Activated T-cell treated with anti-CD3 and anti-CD28 coated beads for 48 hours (primary cell): ENCODE measurements around the gene UBAP1.
"Not testable (repeated sequence)": the region's sequence is repeated elsewhere in the genome, so short reads cannot be mapped to it uniquely, and the experiment has no call there.

Experiments used
- DNase-seq: peaks from one replicate; pipeline ENCODE4 v3.0.0-alpha.2; 2020; ENCODE audit warnings: low read depth

The UBAP1 gene

DNA sequence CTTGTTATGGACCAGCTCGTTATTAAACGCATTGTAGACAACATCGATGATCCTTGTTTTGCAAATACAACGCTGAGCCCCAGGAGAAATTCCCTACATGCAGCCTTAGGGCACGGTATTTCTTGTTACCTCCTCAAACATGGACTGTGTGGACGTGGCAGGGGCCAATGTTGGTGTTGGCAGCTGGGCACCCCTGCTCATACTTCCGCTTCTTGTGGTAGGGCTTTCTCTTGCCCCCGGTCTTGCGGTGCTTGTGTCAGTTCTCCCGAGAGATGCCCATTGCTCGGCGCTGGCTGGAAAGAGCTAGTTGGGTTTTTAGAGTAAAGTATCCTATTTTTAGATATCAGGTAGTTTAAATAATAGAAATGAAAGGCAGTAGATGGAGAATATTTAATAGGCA, 45.5 kb downstream of the UBAP1 start:
- no peak for DNase-seq

DNA sequence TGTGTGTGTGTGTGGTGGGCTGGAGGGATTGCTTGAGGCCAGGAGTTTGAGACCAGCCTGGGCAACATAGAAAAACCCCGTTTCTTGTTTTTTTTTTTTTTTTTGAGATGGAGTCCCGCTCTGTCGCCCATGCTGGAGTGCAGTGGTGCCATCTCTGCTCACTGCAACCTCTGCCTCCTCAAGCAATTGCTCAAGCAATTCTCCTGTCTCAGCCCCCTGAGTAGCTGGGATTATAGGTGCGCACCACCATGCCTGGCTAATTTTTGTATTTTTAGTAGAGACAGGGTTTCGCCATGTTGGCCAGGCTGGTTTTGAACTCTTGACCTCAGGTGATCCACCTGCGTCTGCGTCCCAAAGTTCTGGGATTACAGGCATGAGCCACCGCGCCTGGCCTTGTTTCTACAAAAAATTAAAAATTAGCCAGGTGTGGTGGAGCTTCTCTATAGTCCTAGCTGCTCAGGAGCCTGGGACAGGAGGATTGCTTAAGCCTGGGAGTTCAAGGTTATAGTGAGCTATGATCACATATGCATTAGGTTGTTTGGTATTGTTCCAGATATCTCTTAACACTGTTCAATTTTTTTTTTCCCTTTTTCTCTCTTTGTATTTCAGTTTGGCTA, 47.4 kb downstream of the UBAP1 start:
- not testable (repeated sequence) for DNase-seq

DNA sequence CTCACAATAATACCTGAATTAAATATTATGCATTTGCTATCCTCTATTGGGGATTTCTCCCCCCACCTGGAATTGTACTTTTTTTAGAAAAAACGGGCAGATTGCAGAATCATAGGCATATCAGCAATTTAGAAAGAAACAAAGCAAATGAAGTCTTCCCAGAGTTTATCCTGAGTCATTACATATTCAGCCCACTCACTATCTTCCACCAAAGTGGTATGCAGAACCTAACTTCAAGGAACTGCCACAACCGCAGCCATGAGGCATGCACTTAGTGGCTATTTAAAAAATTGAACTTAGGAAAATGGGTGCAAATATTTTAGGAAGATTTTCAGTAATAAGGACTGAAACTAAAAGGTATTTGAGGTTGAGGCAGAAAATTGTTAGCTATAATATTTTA, 48.6 kb downstream of the UBAP1 start:
- no peak for DNase-seq

DNA sequence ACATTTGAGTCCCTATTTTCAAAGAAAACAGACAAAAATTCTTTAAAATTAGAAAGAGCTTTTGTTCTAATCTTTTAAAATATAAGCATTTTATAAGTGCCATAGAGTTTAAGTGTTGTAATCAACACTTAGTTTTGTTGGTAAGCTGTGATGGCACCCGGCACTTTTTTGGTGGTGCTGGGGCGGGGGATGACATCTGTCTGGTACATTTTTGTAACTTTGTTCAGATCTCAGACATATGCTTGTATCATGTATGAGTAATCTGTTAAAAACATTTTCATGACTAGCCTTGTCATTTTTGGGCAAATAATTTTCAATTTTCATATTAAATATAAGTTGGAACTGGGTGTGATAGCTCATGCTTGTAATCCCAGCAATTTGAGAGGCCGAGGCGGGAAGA, 51.7 kb downstream of the UBAP1 start:
- no peak for DNase-seq

DNA sequence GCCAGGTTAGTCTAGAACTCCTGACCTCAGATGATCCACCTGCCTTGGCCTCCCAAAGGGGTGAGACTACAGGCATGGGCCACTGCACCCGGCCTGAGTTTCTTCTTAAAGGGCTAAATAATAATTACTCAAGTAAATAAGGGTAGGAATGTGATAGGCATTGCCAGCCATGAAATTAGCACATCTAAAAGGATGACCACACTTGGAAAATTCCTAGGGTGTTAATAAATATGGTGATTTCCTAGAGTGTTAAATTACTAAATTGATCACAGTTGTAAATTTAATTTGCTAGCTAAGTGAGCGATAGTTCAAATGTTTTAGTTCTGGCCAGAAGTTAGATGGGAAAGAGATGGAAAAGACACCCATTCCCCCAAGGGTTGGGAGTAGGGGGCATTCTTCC, 53.4 kb downstream of the UBAP1 start:
- DNase-seq = no peak

DNA sequence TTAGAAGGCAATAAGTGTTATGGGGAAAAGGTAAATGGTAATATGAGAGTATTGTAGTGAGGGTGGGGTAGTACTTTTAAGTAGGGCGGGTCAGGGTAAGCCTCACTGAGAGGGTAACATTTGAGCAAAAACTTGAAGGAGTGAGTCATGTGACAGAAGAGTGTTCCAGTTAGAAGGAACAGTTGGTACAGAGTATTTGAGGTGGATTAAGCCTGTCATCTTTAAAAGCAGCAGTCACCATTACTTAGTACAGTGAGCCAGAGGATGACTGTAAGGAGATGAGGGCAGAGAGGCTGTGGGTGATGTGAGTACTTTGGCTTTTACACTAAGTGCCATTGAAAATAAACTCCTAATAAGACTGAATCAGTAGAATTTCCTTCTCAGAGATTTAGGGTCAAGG, 54.8 kb downstream of the UBAP1 start:
- no peak for DNase-seq

DNA sequence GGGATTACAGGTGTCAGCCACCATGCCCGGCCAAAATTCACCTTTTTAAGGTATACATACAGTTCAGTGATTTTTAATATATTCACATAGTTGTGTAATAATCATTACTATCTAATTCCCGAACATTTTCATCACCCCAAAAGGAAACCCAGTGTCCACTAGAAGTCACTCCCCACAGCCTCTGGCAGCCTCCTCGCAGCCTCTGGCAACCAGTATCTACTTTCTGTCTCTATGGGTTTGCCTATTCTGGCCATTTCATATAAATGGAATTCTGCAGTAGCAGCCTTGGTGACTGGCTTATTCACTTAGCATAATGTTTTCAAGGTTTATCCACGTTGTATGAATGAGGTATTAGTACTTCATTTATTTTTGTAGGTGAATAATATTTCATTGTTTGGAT, 59.0 kb downstream of the UBAP1 start:
- no peak for DNase-seq

DNA sequence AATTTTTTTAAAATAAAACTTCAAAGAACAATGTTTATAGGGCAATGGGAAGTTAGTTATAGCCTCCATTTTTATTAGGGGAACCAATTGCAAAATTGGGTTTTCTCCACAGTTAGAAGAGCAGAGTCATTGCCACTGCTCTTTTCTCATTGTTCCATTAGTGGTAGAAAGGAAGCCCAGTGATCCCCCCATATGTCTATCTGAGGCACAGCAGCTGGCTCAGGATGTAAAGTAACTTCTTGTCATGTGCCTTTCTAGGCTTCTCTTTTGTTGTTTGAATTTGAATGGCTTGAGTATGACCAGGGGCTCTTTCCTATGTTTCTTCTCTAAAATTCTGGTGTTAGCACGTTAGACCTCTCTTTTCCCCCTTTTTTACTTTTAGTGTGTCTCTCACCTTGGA, 61.2 kb downstream of the UBAP1 start:
- no peak for DNase-seq

DNA sequence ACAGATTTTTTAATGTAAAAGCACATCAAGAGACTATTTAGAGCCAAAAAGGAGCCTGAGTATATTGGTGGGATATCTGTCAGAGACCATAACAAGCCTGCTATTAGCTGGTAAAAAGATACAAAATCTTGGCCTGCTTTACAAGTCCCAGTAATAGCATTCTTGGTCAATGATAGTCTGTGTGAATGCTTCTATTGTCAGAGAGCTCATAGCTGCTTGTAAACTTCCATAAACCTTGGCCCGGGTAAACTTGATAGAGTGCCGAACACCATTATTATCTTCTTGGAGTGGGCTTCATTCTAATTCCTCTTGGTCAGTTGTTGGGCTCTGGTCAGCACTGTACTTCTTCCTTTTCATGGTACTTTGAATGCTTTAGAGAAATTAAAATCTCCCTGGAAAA, 64.0 kb downstream of the UBAP1 start:
- no peak for DNase-seq

DNA sequence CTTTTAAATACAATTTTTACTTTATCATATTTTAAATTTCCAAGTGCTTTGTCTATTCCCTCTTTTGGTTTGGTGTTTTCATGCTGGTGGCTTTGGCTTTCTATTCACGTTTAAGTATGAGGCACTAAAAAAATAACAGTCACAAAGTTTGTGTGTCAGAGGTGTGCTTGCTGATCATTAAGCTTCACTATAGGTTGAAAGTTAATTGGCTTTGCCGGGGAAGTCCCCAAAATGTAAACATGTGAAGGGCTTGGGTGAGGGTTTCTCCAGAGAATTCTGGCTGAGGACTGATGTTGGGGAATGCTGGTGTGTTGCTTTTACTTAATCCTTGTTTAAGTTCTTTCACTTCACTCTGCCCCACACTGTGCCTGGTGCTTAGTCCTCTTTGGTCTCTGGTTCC, 66.4 kb downstream of the UBAP1 start:
- not testable (repeated sequence) for DNase-seq

DNA sequence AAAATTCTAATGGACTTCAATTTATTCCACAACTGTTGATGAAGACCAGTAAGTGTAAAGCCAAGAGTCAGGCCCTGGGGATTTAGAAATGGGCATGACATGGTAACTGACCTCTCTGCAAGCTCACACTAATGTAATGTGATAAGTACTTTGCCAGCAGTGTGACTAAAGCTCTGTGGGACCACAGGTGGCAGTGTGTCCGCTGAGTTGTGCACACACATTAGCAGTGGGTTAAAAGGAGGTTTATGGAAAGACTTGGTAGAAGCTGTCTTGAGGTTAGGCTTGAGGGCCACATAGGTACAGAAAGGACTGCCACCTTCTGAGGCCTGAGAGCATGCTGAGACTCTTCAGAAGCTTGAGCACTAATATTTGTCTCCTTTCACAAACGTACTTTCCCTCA, 67.6 kb downstream of the UBAP1 start:
- DNase-seq = no peak

DNA sequence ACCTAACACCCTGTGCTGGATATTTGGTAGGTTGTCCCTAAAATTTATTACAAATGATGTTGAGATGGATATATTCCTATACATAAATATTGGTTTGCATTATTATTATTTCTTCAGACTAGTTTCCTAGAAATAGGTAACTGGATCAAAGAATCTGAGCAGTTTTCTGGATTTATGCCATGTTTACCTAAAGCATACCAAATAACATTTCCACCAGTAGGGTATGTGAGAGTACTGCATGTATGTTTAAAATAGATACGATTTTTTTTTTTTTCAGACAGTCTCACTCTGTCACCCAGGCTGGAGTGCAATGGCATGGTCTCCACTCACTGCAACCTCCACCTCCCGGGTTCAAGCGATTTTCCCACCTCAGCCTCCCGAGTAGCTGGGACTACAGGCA, 68.9 kb downstream of the UBAP1 start:
- DNase-seq = not testable (repeated sequence)

DNA sequence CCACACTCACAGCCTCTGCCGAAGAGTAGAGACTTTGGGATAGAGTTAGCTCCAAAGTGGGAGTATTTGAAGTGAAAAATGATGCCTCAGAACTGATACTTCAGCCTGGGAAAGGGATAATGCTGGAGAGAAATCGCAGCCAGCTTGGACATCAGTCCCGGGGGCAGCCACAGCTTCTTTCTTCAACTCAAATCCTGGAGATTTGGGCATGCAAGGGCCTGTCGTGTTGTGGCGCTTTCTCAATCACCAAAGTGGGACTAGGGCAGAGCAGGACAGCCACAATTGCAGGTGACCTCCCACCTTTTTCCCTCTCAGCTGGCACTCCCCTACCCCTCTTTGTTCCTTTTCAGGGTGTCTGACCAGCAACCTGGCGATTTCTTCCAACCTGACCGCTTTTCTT, 70.4 kb downstream of the UBAP1 start:
- no peak for DNase-seq

DNA sequence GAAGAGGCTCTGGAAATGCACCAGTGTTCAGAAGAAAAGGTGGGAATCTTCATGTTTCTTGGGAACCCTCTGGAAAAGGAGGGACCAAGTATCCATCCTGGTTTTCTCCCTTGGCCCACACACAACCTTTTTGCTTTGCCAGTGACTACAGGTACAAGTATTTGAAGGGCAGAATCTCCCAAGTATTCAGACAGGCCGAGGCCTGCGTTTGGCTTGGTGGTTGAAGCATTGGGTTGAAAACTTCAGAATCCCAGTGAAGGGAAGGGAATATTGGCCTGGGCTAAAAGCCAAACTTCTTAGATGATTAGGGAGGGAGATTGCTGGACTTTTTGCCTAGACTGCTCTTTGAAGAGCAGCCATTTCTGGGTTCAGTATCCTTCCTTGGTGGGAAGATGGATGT, 71.9 kb downstream of the UBAP1 start:
- DNase-seq = no peak

DNA sequence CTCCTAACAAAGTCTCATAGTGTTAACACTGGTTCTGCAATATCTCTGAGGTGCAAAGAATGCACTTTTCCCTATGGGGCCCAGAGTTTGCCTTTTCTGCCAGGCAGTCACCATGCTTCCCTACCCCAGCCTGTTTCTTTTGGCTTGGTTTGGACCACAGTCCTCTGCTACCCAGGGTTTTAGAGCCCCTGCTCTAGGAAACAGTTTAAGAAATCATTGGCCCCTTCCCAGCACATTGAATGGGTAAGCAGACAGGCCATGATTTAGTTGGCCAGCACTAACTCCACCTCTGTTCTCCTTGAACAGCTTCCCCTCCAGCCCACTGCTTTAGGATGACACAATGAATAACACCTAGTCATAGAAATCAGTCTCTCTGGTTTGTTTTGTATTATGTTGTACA, 73.2 kb downstream of the UBAP1 start:
- DNase-seq = no peak

DNA sequence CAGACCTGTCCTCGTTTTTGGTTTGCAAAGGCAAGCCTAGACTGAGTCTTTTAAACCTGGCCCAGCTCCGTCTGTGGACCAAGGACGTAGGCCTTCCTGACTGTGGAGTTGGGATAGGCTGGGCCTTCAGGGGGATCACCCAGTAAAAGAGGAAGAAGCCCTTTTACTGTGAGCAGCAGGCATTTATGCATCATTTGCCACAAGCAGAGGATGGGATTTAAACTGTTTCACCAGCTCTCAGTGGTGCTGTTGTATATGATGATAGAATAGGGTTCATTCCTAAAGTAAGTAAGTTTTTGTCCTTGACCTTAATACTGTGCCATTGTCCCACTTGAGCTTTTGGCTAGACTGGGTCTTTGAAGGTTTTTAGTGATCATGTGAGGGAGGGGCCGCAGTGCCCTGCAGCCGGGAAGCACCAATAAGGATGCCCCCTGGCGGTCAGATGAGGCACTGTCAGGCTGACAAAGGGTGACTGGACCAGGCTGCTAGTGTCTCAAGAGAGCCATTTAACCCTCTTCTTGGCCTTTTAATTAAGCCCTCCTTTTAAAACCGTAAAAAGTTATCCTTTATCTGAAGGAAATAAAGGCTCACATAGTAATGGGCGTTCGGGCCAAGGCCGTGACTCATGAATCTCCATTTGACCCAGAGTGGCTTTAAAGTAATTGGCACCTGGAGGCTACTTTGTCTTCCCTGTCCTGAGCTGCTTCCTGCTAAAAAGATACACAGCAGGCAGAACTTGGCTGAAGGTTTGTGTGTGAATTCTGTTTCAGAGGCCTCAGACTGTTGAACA, 74.0 kb downstream of the UBAP1 start:
- DNase-seq = peak; percentile 31

DNA sequence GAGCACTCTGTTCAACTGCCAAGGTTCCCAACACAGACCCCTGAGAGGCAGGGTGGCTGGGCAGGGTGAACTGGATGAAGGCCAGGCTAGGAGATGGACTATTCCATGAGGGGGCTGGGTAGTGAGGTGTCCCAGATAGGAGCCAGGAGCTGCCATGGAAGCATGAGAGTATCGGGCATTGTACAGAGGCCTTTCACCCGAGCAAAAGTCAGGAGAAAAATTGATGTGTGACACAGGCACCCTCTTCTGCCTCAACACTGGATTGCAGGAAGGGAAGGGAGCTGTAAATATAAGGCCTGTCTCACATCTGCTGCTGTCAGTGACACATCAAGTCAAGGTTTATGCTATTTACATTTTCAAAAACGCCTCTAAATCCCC, 74.6 kb downstream of the UBAP1 start:
- DNase-seq = no peak

DNA sequence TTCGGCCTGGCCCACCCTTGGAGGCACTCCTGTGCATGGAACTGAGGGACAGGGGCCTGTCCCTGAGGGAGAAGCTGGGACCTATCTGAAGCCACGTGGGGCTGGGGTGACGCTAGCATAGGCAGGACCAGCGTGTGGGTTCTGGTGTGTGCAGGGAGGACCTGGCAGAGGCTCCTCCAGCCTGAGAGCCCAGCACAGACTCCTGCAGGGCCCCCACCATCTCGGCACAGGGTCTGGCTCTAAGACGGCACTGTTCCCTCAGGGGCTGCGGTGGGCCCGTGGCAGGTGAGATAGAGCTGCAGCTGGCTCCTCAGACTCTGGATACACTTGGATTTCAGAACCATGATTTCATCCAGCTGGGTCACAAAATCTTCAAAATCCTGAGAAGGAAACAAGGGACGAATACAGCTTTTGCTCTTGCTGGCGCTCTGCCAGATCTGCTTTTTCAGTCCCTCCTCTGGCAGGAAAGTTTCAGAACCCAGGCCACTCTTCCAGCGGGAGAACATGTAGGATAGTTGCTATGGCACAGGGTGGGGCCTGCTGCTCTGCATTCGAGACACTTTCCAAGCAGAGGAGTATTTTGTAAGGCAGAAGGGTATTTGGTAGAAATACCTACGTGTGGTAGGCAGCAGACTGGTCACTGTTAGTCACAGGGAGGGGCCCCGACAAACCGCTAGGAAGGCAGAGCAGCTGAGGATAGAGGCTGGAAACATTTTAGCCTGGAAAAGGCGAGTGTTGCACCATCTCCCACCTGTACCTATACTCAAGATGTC, 75.5 kb downstream of the UBAP1 start:
- no peak for DNase-seq

DNA sequence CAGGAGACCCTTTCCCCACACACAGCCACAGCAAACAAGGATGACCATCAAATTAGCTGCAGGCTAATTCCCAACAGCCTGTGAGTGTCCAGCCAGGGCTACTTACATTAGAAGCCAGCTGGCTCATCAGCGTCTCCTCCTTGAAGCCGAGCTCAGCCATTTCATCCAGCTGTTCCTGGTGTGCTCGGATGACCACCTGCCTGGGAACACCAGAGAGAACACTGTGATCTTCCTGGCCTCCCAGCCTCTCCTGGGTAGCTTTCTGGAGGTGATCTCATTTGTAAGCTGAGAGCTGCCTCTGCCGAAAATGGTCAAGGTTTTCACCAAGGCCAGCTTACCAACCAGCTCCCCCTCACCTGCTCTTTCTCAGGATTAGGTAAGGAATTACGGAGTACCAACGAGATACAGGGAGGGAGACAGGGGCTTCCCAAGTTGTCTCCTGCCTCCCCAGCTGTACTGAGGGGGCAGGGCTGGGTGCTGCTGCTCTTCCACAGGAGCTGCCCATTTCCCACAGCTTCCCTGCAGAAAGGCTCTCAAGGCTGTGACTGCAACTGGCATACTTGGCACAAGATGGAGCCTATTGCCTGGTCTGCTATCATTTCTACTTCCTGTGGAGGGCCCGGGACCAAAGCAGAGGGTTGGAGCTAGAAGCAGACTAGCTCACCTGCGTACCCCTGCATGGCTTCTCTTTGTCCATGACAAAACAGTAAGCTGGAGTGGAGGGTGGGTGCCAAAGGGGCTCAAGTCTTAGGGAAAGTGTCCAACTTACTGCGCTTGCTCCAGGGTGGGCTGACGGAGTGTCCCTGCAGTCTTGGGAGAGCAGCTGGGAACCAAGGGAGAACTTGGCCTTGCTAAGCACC, 76.4 kb downstream of the UBAP1 start:
- DNase-seq = no peak

DNA sequence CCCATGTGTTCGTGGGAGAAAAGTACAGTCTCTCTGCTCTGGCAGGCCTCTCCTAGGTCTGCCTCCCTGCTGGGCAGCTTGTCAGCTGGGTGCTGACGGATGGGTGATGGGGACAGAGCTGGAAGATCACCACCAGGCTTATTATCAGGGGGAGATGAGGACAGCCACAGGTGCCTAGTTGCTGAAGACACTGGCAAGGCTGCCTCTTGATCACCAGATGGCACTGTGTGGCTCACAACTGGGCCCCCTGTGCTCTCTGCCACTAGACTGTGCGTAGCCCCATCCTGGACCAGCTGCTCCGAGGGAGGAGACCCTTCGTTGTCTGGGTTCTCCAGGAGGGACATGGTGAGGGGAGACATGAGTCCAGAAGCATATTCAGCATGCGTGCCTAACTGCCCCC, 77.3 kb downstream of the UBAP1 start:
- DNase-seq = no peak

DNA sequence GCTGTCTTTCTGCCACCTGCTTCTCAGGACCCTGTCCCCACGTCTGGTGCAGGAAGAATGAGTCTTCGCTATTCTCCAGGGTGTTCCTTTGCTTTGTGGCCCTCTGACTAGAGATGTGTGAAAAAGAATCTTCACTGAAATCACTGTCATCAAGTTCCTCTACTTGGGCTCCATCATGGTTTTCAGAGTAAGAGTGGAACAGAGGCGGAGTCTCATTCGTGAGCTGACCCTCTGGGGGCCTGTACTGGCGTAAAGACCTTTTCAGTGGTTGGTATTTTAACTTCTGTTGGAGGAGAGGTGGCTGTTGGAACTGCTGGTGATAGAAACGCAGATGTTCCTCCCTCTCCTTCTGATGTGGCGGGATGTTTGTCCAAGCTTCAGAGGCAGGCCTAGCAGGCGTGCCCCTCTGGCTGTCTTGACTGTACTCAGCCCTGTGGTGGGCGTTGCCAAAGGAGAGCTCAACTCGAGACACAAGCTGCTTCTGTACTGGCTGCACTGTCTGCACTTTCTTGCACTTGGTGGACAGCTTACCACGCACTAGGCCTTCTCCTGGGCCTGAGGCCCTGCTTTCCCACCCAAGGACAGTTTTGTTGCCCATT, 78.2 kb downstream of the UBAP1 start:
- DNase-seq = no peak

DNA sequence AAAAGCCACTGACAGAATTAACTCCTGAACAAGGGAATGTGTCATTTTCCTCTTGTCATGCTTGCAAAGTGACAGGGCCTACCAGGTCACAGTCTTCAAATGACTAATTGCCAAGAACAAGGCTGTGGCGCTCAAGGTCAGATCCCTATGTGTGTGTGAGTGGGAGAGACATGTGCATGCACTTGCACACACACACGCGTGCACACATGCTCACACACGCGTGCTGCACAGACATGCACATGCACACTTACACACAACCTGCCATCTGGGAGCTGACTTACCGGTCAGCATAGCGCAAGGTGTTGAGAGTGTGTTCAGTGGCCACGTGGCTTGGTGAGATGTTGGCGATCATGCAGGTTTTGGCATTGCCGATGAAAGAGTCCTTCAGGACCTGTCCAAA, 80.5 kb downstream of the UBAP1 start:
- DNase-seq = no peak
